HG02973 (cell line): Measurements from ENCODE around the gene CABP4.

Experiments used
- ATAC-seq: cut with Tn5 transposase; IDR thresholded peaks from one replicate; pipeline ENCODE4 v1.9.1; 2021; ENCODE audit warnings: moderate library complexity; ENCODE audit not compliant: unreplicated experiment

The CABP4 gene

GRCh38 chr11:67435031-67435726, 20.0 kb upstream of the CABP4 start:
- no peak for ATAC-seq

GRCh38 chr11:67435727-67436458, 19.3 kb upstream of the CABP4 start:
- ATAC-seq, result no peak

GRCh38 chr11:67436459-67437081, 18.6 kb upstream of the CABP4 start:
- ATAC-seq, result no peak

- no peak for ATAC-seq
These were observed 17.9 kb upstream of the CABP4 start, which contains the start of gene PTPRCAP for GRCh38 chr11:67437082-67437808. TSS of gene PTPRCAP (minus strand) at chr11:67437682. CDS start at chr11:67437619, 63 bp downstream.

GRCh38 chr11:67437809-67438157, 17.4 kb upstream of the CABP4 start:
- ATAC-seq, result no peak

GRCh38 chr11:67438158-67438902, 16.8 kb upstream of the CABP4 start:
- no peak for ATAC-seq

GRCh38 chr11:67439321-67440228, 15.6 kb upstream of the CABP4 start:
- no peak for ATAC-seq

- no peak for ATAC-seq
These were observed 14.7 kb upstream of the CABP4 start for GRCh38 chr11:67440229-67441097.

GRCh38 chr11:67441098-67441563, 14.0 kb upstream of the CABP4 start:
- no peak for ATAC-seq

GRCh38 chr11:67441731-67442351, 13.3 kb upstream of the CABP4 start:
- ATAC-seq, result no peak

GRCh38 chr11:67442504-67443404, 12.4 kb upstream of the CABP4 start:
- no peak for ATAC-seq

GRCh38 chr11:67445515-67445914, 9.6 kb upstream of the CABP4 start:
- ATAC-seq, result no peak

GRCh38 chr11:67448220-67448609, 6.9 kb upstream of the CABP4 start:
- no peak for ATAC-seq

GRCh38 chr11:67449116-67449844, 5.9 kb upstream of the CABP4 start:
- no peak for ATAC-seq

- no peak for ATAC-seq
These were observed 4.1 kb upstream of the CABP4 start for GRCh38 chr11:67450796-67451657.

GRCh38 chr11:67451658-67451976, 3.5 kb upstream of the CABP4 start:
- no peak for ATAC-seq
